ENCODE data around the gene ANKS4B.
"Not testable (repeated sequence)": the region's sequence is repeated elsewhere in the genome, so short reads cannot be mapped to it uniquely, and the experiment has no call there.

The ANKS4B gene, protein sequence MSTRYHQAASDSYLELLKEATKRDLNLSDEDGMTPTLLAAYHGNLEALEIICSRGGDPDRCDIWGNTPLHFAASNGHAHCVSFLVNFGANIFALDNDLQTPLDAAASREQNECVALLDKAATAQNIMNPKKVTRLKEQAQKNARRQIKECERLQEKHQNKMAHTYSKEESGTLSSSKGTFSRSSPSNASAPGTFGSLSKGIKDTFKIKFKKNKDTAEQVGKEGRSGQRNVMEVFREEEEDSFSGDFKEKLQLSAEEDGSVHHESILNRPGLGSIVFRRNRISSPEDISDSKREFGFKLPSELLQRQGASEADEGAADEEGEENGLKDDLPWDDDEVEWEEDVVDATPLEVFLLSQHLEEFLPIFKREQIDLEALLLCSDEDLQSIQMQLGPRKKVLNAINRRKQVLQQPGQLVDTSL

DNA sequence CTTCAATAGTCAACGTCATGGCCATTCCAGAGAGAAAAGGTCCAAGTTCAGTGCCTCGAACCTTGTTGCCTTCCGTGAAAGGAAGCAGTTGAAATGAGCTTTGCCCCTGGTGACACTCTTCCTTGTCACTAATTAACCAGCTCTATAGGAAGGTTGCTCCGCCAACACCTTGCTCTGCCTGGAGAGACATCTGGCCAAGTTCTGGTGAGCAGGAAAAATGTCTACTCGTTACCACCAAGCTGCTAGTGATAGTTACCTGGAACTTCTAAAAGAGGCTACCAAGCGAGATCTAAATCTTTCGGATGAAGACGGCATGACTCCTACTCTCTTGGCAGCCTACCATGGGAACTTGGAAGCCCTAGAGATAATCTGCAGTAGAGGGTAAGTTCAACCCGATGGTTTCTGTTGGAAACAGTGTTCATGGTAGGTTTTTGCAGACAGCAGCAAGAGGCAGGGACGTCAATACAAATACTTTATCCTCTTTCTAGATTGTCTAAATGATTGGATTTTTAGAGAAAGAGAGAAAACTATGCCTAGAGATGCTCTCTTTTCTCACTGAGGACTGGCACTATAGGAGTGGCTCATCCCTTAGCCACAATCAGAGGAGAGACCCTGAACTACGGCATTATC is at the start of gene ANKS4B:
TSS of gene ANKS4B (plus strand) at position 179 of the 630 bp plus-strand sequence. CDS start at position 218, 39 bp downstream.
- DNase-seq, result no peak

DNA sequence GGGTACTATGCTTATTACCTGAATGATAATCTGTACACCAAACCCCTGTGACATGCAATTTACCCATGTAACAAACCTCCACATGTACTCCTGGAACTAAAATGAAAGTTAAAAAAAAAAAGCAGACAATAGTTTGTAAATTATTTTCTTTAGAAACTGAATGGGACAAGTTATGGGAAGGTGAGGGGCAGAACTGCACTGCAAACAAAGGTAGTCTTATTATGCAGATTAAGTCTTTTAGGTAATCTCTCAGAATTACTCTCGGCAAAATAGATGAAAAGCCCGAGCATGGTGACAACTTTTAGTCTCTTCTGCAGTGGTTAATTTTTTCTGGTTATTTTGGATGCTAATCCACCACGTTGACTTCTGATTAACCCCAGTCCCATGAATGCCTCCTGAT is 49.5 kb upstream of the ANKS4B start:
- no peak for DNase-seq

DNA sequence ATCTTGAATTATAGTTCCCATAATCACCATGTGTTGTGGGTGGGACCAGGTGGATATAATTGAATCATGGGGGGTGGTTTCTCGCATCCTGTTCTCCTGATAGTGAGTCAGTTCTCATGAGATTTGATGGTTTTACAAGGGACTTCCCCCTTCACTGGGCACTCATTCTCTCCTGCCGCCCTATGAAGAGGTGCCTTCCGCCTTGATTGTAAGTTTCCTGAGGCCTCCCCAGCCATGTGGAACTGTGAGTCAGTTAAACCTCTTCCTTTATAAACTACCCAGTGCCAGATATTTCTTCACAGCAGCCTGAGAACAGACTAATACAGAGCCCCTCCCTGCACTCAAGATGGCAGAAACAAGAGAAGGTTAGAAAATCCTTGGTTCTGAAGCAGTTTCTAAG is 48.7 kb upstream of the ANKS4B start:
- DNase-seq, result no peak

DNA sequence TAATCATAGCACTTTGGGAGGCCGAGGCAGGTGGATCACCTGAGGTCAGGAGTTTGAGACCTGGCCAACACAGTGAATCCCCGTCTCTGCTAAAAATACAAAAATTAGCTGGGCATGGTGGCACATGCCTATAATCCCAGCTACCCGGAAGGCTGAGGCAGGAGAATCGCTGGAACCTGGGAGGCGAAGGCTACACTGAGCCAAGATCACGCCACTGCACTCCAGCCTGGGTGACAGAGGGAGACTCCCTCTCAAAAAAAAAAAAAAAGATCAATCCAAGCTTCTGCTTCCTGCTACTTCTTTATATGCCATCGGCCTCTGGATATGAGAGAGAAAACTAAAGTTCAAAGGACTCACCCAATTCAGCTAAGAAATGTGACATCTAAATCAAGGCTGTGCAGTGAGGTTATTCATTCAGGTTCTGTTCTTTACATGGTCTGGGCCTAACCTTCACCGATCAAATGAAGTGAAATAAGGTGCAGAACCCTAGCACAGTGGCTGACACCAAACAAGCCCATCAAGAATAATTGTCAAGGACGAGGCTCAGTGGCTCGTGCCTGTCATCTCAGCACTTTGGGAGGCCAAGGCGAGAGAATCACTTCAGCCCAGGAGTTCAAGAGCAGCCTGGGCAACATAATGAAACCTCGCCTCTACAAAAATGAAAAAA is 47.7 kb upstream of the ANKS4B start:
- DNase-seq, result no peak

DNA sequence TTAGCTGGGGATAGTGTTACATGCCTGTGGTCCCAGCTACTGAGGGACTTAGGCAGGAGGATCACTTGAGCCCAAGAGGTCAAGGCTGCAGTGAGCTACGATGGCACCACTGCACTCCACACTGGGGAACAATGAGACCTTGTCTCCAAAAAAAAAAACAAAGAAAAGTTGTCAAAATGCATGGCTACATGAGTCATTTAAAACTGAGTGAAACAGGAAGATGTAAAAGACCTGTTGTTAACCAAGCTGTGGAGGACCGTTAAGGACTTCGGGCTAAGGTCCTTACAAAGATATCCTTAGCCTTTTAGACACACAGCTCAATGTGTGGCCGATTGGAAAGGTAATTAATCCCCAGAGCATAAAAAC is 47.2 kb upstream of the ANKS4B start:
- DNase-seq, result no peak

DNA sequence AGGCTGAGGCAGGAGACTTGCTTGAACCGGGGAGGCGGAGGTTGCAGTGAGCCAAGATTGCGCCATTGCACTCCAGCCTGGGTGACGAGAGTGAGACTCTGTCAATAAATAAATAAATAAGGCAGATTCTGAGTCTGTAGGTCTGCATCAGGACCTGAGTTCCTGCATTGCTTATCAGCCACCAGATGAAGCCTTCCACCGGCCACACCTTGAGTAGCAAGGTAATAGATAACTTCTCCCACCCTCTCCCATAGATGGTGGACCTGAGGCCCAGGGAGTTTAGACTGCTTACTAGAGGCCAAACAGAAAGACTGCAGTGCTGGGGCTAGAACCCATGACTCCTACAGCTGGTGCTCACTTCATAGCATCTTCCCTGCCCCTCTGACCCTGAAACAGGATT is 44.2 kb upstream of the ANKS4B start:
- no peak for DNase-seq

DNA sequence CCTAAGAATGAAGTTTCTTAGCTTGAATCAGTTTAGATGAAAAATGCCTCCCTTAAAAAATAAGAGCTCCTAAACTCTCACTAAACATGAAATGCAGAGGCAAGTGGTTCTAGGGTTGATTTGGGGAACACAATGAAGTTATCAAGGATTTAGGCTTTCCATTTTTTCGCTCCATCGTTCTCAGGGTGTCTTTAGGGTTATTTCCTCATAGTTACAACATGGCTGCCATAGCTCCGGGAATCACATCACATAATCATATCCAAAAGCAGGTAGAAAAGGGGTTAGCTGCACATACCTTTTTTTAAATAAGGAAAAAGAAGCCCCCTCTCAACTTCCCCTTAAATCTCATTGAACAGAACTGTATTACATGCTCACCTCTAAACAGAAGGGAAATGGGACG is 43.5 kb upstream of the ANKS4B start:
- DNase-seq, result no peak

DNA sequence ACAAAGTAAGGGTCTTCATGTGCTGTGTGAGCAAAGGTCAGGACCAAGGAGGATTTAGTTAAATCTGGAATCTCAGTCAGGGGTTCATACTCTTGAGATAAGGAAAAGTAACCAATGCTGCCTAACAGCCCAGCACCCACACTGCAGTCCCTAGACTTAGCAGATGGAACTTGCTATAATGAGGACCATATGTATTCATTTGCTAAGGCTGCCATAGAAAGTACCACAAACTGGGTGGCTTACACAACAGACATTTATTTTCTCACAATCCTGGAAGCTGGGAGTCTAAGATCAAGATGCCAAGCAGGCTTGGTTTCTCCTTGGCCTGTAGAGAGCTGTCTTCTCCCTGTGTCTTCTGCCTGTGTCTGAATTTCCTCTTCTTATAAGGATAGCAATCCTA is 42.9 kb upstream of the ANKS4B start:
- DNase-seq, result no peak

DNA sequence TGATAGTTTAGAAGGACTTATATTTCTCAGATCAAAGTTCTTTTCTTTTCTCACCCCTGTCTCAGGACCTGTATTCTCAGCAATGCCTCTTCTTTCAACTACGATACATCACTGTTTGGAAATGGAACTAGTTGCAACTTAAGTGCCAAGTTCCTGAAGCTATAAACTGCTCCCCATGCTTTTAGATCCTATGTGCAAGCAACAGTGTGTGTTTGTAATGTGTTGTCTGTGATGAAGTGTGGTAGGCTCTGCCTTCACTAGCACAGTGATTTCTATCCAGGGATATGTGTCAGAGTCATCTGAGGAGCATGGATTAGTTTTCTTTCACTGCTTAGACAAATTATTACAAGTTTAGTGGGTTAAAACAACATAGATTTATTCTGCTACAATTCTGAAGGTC is 40.5 kb upstream of the ANKS4B start:
- DNase-seq, result no peak

DNA sequence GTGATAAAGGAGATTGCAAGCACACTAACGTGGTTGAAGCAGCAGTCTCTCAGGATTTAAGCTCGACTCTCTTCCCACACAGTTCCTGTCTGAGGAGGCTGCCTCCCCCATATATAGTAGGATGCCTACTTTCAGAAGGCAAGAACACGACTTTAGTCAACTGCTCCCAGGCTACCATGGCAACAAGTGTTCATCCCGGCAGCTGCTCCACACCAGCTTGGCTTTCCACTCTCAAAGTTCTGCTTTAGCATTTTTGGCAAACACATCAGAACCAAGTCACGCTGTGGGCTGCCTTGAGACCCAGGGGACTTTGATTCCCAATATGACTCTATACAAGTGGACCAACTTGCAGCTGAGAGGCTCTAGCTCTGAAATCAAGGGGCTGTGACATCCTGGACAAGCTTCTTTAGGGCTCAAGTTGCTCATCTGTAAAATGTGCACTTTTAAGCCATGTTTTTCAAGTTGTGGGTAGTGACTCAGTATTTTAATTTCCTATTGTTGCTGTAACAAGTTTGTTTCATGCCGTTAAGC is 38.7 kb upstream of the ANKS4B start:
- DNase-seq, result no peak

DNA sequence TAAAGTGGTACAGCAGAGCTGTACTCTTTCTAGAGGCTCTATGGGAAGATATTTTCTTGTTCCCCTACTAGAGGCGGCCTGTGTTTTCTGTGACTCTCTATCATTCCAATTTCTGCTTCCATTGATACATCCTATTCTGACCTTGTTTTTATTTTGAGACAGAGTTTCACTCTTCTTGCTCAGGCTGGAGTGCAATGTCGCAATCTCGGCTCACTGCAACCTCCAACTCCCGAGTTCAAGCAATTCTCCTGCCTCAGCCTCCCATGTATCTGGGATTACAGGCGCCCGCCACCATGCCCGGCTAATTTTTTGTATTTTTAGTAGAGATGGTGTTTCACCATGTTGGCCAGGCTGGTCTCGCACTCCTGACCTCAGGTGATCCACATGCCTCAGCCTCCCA is 38.2 kb upstream of the ANKS4B start:
- DNase-seq, result not testable (repeated sequence)

DNA sequence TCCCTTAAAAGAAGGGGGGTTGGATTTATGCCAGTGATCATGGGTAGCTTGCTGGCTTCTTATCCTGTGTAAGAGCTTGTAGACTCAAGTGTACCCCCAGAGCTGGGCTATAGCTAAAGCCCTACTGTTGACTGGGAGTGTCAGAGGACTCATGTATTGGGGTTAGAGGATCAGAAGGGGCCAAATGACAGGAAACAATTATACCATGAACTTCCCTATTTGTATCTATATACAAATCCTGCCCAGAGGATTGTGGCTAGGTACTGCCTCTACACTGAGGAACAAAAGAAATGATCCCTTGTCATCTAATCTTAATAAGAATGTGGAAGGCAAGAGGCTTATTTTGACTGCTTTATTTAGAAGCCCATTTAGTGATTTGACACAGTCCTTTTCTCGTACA is 36.4 kb upstream of the ANKS4B start:
- no peak for DNase-seq

DNA sequence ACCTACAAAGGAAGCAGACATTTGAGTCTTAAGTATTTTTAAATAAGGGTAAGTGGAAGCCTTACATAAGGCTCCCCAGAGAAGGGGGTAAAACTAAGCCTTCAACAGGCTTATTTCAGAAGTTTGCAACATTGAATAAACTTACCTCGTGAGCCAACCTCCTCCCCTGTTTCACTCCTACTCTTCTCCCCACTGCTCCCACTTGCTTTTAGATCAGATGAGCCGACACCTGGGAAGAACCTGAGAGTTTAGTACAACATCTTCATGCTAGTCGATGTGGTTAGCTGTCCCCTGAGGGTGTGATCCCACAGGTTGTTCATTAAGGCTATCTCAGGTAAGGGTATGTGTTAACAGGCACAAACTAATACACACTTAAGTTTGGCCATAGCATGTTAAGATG is 35.9 kb upstream of the ANKS4B start:
- DNase-seq, result no peak

DNA sequence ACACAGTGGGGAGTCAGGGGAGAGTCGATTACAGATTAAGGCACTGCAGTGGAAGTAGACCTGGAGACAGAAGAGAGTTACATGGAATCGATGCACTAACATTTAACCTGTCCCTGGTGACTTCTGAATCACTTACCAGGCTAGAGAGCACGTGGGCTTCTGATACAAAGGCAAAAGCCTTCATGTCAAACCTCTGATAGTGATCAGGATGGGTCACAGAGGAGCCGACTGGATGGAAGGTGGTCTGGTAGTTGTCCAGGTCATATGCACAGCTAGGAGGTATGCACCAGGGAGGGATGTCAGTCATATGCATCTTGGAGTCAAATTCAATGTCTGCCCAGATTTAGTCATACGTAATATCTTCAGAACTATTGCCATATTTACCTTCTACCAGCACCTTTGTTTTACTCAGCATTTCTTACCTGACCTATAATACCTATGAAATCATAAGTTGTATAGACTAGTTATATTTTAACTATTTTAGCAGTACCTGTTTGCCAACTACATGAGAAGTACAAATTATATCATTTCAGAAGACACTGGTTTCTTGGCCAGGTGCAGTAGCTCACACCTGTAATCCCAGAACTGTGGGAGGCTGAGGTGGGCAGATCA is 33.8 kb upstream of the ANKS4B start:
- DNase-seq, result no peak

DNA sequence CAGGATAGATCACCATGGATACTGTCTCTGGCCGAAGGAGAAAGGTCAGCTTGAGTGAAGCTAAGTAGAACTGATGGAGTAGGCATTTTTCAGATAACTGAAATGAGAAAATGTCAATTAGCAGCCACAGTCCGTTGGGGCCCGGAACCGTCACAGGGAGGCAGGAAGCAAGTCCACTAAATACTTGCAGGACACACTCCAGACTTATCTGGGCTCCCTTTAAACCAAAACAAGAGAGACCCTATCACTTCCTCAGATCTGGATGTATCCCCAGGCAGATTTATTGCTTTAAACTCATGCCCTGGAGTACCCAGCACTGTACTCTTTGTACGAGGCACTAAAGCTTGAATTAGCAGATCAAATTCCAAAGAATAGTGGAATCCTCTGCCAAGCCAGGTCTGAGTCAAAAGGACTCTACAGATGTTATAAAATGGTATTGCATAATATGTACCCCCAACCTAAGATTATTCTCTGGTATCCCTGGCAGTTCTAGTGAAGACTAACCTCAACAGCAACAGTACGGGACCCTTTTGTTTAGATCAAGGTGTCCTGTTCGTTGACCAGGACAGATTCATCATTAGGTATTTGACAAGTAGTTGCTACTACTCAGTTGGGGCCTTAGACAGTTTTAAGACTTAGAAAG is 30.2 kb upstream of the ANKS4B start:
- DNase-seq, result no peak

DNA sequence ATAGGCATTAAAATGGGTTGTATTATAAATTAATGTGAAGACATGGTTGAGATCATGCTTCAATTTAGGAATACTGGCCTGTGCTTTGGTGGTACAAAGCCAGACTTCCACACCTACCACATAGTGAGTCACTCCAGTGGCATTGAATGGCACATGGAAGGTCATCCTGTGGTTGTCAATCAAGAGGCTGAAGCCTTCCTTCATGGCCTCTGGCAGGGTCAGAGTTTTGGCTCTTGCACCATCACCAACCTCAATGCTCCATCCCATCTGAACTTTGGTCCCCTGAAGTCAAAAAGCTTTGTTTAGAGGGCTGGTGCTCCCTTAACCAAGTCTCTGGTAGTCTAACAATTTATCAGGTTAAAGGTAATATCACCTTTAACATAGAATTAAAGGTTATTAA is 28.2 kb upstream of the ANKS4B start:
- DNase-seq, result no peak

DNA sequence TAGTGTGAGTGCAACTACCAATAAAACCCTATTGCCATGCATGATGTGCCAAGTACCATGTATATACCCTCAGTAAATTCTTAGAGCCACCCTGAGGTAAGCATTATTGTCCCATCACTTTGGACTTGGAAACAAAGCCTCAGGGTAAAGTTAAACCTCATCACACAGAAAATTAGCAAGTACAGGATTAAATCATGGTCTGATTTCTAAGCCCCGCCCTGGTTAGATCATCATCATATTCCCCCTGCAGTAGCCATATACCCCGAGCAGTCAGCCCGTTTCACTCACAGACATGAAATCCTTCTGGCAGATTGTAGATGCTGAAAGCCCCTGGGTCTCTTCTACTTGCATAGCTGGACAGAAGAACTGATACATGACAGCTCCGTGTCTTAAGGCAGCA is 26.9 kb upstream of the ANKS4B start:
- no peak for DNase-seq

DNA sequence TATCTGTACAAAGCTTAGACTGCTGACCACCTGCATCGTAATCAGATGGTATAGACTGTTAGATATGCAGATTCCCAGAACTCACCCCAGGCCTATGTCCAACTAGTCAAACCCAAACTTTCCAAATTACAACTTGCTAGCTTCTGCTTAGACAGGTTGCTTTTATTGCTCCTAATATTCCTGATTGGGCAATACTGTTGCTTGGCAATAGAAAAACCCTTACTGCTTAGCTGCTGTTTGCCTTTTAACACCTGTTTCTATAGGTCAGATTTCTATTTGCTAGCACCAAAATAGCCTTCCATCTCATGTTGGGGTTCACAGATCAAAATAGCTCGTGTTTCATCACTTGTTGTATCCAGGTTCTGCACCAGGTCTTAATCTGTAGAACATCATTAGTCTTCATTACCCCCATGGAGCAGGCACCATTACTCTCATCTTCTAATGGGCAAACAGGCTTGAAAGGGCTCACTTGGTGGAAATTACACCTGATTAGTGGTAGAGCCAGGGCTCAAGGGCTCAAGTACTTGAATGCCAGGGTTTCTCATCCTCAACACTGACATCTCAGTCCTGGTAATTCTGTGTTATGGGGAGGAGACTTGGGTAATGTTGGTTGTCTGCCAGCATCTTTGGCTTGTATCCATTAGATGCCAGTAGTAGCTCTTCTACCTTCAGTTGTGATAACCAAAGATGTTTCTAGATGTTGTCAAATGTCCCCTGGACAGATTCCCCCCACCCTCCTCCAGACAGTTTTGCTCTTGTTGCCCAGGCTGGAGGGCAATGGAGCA is 24.9 kb upstream of the ANKS4B start:
- DNase-seq, result no peak

DNA sequence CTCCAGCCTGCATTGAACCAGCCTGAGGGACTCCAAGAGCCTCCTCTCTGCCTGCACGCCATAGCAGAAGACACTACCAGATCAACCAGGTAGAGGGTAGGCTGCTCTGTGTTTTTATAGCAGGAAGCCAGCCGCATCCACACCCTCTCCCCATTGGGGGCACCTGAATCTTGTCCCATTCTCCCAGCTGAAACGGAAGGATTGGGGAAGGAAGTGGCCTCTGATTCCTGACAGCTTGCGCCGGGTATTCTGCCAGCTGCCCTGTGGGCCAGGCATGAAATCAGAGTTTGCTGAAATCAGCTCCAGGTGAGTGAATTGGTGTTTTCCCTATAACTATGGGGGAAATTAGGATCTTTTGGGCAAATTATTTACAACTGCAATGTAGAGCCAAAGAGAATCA is 22.0 kb upstream of the ANKS4B start, which contains the start of gene ZP2:
TSS of gene ZP2 (minus strand) at position 89 of the 400 bp plus-strand sequence. CDS start at position 62, 27 bp downstream.
- no peak for DNase-seq

DNA sequence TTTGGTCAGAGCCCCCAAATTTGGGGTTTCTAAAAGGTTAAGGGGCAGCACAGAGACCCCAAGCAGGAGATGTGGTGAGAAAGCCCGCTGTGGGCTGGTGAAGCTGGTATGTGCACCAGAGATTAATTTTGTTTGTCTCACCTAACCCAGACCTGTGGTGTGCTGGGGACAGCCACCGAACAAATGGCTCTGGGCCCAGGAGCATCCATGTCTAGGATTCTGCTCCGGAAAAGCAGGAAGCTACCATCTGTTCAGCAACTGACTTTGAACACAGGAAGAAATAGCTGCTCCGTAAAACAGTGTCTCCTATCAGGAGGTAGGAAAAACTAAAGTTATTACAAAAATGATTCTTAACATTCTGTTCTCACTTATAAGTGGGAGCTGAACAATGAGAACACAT is 19.4 kb upstream of the ANKS4B start:
- DNase-seq, result no peak

DNA sequence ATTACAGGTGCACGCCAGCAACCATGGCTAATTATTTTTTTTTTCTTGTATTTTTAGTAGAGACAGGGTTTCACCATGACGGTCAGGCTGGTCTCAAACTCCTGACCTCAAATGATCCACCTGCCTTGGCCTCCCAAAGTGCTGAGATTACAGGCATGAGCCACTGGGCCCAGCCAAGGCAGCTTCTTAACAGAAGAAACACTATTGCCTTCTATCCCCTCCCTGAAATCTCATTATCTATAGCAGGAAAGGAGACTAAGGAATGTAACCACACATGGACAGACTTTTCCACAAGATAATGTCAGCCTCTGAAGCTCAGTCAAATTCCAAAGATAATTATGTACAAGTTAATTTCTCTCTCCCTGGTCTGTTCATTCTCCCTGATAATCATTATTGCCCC is 16.4 kb upstream of the ANKS4B start:
- DNase-seq, result no peak

DNA sequence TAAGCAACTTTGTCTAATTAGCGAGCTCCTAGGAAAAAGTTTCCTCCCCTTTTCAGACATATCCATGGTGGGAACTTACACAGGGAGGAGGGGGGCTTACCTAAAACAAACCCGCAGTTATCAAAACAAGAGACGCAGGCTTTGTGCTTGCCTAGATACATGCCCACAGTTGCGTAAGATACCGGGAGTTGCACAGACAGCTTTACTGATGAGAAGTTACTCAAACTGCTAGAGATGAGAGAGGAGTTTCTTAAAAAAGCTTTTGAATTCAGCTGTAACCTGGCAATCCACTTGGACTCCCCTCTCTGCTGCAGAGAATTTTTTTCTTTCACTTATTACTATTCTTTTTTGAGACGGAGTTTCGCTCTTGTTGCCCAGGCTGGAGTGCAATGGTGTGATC is 15.3 kb upstream of the ANKS4B start:
- DNase-seq, result no peak
